Measurements from ENCODE around the gene OXSR1. TPM values are rescaled to one million over a fixed set of nuclear protein-coding genes. Genes with fewer than 3 reads are reported as not detected.

The OXSR1 gene
- total RNA-seq, 4 donors from 2014 or later = 28.8 to 48.2 (median 37.6) TPM

DNA sequence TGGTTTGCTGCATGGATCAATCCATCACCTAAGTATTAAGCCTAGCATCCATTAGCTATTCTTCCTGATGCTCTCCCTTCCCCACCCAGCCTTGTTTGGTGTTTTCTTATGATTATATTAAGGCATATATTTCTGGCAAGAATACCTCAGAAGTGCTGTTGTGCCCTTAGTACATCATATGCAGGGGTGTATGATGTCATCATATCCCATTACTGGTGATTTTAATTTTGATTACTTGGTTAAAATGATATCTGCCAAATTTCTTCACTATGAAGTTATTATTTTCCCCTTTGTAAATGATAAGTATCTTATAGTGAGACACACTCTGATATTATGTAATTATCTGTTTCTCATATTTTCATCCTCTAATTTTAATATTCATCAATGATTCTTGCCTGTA lies 132.2 kb downstream of the OXSR1 start:
- Histone ChIP-seq H3K4me3 (no peak overlapping the region), H3K4me1 (peaks cover 0 to 18% (median 0%) of the 10 kb centered on the region in 3 donors), H3K27me3 (no peaks in the 10 kb centered on the region), H3K27ac (peak overlapping the region in 2 of 4 donors; percentile 40 to 58), H3K36me3 (no peaks in the 10 kb centered on the region), H3K9me3 (no peaks in the 10 kb centered on the region)
- DNase-seq = no peak
- TF ChIP-seq CTCF (IDR thresholded peaks at IDR 0.05) (no peak), POLR2A (IDR thresholded peaks at IDR 0.05) (no peak)
- intact Hi-C loops (cut with DNase I) = no loop called here

- Histone ChIP-seq H3K27me3 (no peaks in the 10 kb centered on the region), H3K4me3 (no peak overlapping the region), H3K27ac (peak overlapping the region in 1 of 4 donors; percentile 58), H3K4me1 (peaks cover 0 to 18% (median 0%) of the 10 kb centered on the region in 3 donors), H3K9me3 (no peaks in the 10 kb centered on the region), H3K36me3 (no peaks in the 10 kb centered on the region)
- intact Hi-C loops (cut with DNase I) = no loop called here
- 75 to 81% methylated on average over 4 to 5 of the region's 5 CpGs for WGBS, 2 donors
- no peak for DNase-seq
- TF ChIP-seq POLR2A (IDR thresholded peaks at IDR 0.05) (no peak), CTCF (IDR thresholded peaks at IDR 0.05) (peak in 4 of 6 experiments; percentile 23 to 53 (median 32))
Observed at GRCh38 chr3:38297947-38298711, 132.8 kb downstream of the OXSR1 start.

Small RNA genes within 50 kb of the gene (small RNA-seq; reads per million reads assigned to genes)
- gene RF00019 (0 reads per million in 4 donors), gene RNU6-235P (0 reads per million in 4 donors)

Other genes starting within 250 kb of the OXSR1 start
- gene VILL, start 174.8 kb upstream of the OXSR1 start, total RNA-seq = 10 to 100 TPM in 1 of 4 donors, 1 to 10 TPM in 3; 5.5 to 13.0 (median 6.1) TPM
- gene PLCD1, start 135.9 kb upstream of the OXSR1 start, total RNA-seq = 10 to 100 TPM; 24.2 to 37.9 (median 35.0) TPM
- under 1 TPM in 1 of 4 donors, not detected in 3; 0.19 TPM for gene DLEC1, start 126.3 kb upstream of the OXSR1 start, total RNA-seq
- 10 to 100 TPM; 63.5 to 75.2 (median 68.7) TPM for gene ACAA1, start 28.4 kb upstream of the OXSR1 start, total RNA-seq
- 10 to 100 TPM; 42.5 to 77.1 (median 60.2) TPM for gene MYD88, start 26.9 kb upstream of the OXSR1 start, total RNA-seq
- gene SLC22A13, start 100.3 kb downstream of the OXSR1 start, total RNA-seq = under 1 TPM in 2 of 4 donors, not detected in 2; 0.48 to 0.76 TPM
- under 1 TPM in 2 of 4 donors, not detected in 2; 0.19 to 0.53 TPM for gene SLC22A14, start 116.8 kb downstream of the OXSR1 start, total RNA-seq
- gene XYLB, start 181.2 kb downstream of the OXSR1 start, total RNA-seq = 1 to 10 TPM; 2.4 to 5.0 (median 2.5) TPM

All from esophagus squamous epithelium (tissue), 5 donors.